ENCODE data around the gene SRRM2. TPM values are rescaled to one million over a fixed set of nuclear protein-coding genes. Genes with fewer than 3 reads are reported as not detected.

The SRRM2 gene
- total RNA-seq, 1 donor from 2014 or later = 409 TPM

- no peak overlapping the region for H3K4me3 ChIP-seq (ENCODE audit: insufficient read depth, low read depth, low read length)
- no peaks in the 10 kb centered on the region for H3K27me3 ChIP-seq (ENCODE audit: insufficient read depth, low read length)
- Mint-ChIP-seq H3K27ac (ENCODE audit: unreplicated experiment) (no peak overlapping the region), H3K4me3 (ENCODE audit: unreplicated experiment) (no peak overlapping the region), H3K27me3 (ENCODE audit: low read depth, unreplicated experiment) (no peaks in the 10 kb centered on the region), H3K4me1 (ENCODE audit: low read depth, unreplicated experiment) (no peaks in the 10 kb centered on the region), H3K36me3 (ENCODE audit: low read depth, unreplicated experiment) (no peaks in the 10 kb centered on the region), H3K9me3 (ENCODE audit: unreplicated experiment) (no peaks in the 10 kb centered on the region)
- no peak overlapping the region for H3K27ac ChIP-seq (ENCODE audit: low read depth, low read length)
- FAIRE-seq (no peak), DNase-seq (ENCODE audit: low read depth) (no peak)
- no peak overlapping the region for H3K4me2 ChIP-seq (ENCODE audit: low read length)
- no peaks in the 10 kb centered on the region for H4K20me1 ChIP-seq (ENCODE audit: insufficient read depth, low read length)
- no peak overlapping the region for H3K9ac ChIP-seq (ENCODE audit: low read length)
- H2AFZ ChIP-seq (ENCODE audit: low read depth, low read length) = no peak overlapping the region
- H3K9me3 ChIP-seq (ENCODE audit: insufficient read depth, low read depth, low read length) = no peaks in the 10 kb centered on the region
- H3K4me1 ChIP-seq (ENCODE audit: insufficient read depth, low read length) = no peaks in the 10 kb centered on the region
- TF ChIP-seq EZH2 (IDR thresholded peaks at IDR 0.05; ENCODE audit: insufficient read depth, low read length) (no peak), CTCF (IDR thresholded peaks at IDR 0.05; ENCODE audit: insufficient read depth, low read depth, low read length) (no peak)
- H3K79me2 ChIP-seq (ENCODE audit: insufficient read depth, low read length) = no peaks in the 10 kb centered on the region
- no peaks in the 10 kb centered on the region for H3K36me3 ChIP-seq (ENCODE audit: insufficient read depth, low read length)
These were observed 17.5 kb upstream of the SRRM2 start for GRCh38 chr16:2734844-2735515.

GRCh38 chr16:2736476-2737237, 15.8 kb upstream of the SRRM2 start:
- TF ChIP-seq CTCF (IDR thresholded peaks at IDR 0.05; ENCODE audit: insufficient read depth, low read depth, low read length) = no peak
- TF ChIP-seq EZH2 (IDR thresholded peaks at IDR 0.05; ENCODE audit: insufficient read depth, low read length) = no peak
- Mint-ChIP-seq H3K36me3 (ENCODE audit: low read depth, unreplicated experiment) (peaks cover 5% of the 10 kb centered on the region), H3K27ac (ENCODE audit: unreplicated experiment) (no peak overlapping the region), H3K27me3 (ENCODE audit: low read depth, unreplicated experiment) (peaks cover 2% of the 10 kb centered on the region), H3K4me3 (ENCODE audit: unreplicated experiment) (no peak overlapping the region), H3K9me3 (ENCODE audit: unreplicated experiment) (no peaks in the 10 kb centered on the region), H3K4me1 (ENCODE audit: low read depth, unreplicated experiment) (no peaks in the 10 kb centered on the region)
- Histone ChIP-seq H3K79me2 (ENCODE audit: insufficient read depth, low read length) (no peaks in the 10 kb centered on the region), H3K9me3 (ENCODE audit: insufficient read depth, low read depth, low read length) (no peaks in the 10 kb centered on the region), H3K4me3 (ENCODE audit: insufficient read depth, low read depth, low read length) (no peak overlapping the region), H3K4me1 (ENCODE audit: insufficient read depth, low read length) (no peaks in the 10 kb centered on the region), H3K4me2 (ENCODE audit: low read length) (no peak overlapping the region), H4K20me1 (ENCODE audit: insufficient read depth, low read length) (no peaks in the 10 kb centered on the region), H3K36me3 (ENCODE audit: insufficient read depth, low read length) (no peaks in the 10 kb centered on the region), H3K27ac (ENCODE audit: low read depth, low read length) (no peak overlapping the region), H3K9ac (ENCODE audit: low read length) (no peak overlapping the region), H2AFZ (ENCODE audit: low read depth, low read length) (no peak overlapping the region), H3K27me3 (ENCODE audit: insufficient read depth, low read length) (no peaks in the 10 kb centered on the region)
- no peak for FAIRE-seq
- DNase-seq (ENCODE audit: low read depth) = no peak

GRCh38 chr16:2737238-2737605, 15.2 kb upstream of the SRRM2 start:
- H3K27me3 Mint-ChIP-seq (ENCODE audit: low read depth, unreplicated experiment) = peaks cover 2% of the 10 kb centered on the region

More at GRCh38 chr16:2737238-2737605, 15.2 kb upstream of the SRRM2 start:
- H3K9me3 ChIP-seq (ENCODE audit: insufficient read depth, low read depth, low read length) = no peaks in the 10 kb centered on the region
- no peaks in the 10 kb centered on the region for H3K36me3 ChIP-seq (ENCODE audit: insufficient read depth, low read length)
- no peaks in the 10 kb centered on the region for H3K27me3 ChIP-seq (ENCODE audit: insufficient read depth, low read length)
- Mint-ChIP-seq H3K36me3 (ENCODE audit: low read depth, unreplicated experiment) (peaks cover 5% of the 10 kb centered on the region), H3K9me3 (ENCODE audit: unreplicated experiment) (no peaks in the 10 kb centered on the region), H3K4me3 (ENCODE audit: unreplicated experiment) (no peak overlapping the region), H3K27ac (ENCODE audit: unreplicated experiment) (no peak overlapping the region), H3K4me1 (ENCODE audit: low read depth, unreplicated experiment) (no peaks in the 10 kb centered on the region)
- TF ChIP-seq CTCF (IDR thresholded peaks at IDR 0.05; ENCODE audit: insufficient read depth, low read depth, low read length) (no peak), EZH2 (IDR thresholded peaks at IDR 0.05; ENCODE audit: insufficient read depth, low read length) (no peak)
- FAIRE-seq = no peak
- DNase-seq (ENCODE audit: low read depth) = no peak
- no peak overlapping the region for H2AFZ ChIP-seq (ENCODE audit: low read depth, low read length)
- no peak overlapping the region for H3K9ac ChIP-seq (ENCODE audit: low read length)
- no peak overlapping the region for H3K4me2 ChIP-seq (ENCODE audit: low read length)
- no peaks in the 10 kb centered on the region for H3K4me1 ChIP-seq (ENCODE audit: insufficient read depth, low read length)
- no peaks in the 10 kb centered on the region for H4K20me1 ChIP-seq (ENCODE audit: insufficient read depth, low read length)
- H3K79me2 ChIP-seq (ENCODE audit: insufficient read depth, low read length) = no peaks in the 10 kb centered on the region
- H3K27ac ChIP-seq (ENCODE audit: low read depth, low read length) = no peak overlapping the region
- H3K4me3 ChIP-seq (ENCODE audit: insufficient read depth, low read depth, low read length) = no peak overlapping the region
